ENCODE results near the gene RCOR1.

- TF ChIP-seq CTCF (IDR thresholded peaks at IDR 0.05) (no peak), POLR2AphosphoS5 (IDR thresholded peaks at IDR 0.05) (no peak), EP300 (IDR thresholded peaks at IDR 0.05; ENCODE audit: low read depth) (no peak), POLR2A (IDR thresholded peaks at IDR 0.05) (no peak)
These were observed 99.3 kb downstream of the RCOR1 start for GRCh38 chr14:102691763-102692162.

Measured in transverse colon (tissue), 4 donors.